Measurements from ENCODE around the gene NPPB. TPM values are rescaled to one million over a fixed set of nuclear protein-coding genes. Genes with fewer than 3 reads are reported as not detected.

NPPB gene
- total and polyA plus RNA-seq, 2 of the 8 experiments (the other 6 are each of a cell fraction or from before 2014, with no cell fraction given): 0.36 to 0.91 TPM

DNA sequence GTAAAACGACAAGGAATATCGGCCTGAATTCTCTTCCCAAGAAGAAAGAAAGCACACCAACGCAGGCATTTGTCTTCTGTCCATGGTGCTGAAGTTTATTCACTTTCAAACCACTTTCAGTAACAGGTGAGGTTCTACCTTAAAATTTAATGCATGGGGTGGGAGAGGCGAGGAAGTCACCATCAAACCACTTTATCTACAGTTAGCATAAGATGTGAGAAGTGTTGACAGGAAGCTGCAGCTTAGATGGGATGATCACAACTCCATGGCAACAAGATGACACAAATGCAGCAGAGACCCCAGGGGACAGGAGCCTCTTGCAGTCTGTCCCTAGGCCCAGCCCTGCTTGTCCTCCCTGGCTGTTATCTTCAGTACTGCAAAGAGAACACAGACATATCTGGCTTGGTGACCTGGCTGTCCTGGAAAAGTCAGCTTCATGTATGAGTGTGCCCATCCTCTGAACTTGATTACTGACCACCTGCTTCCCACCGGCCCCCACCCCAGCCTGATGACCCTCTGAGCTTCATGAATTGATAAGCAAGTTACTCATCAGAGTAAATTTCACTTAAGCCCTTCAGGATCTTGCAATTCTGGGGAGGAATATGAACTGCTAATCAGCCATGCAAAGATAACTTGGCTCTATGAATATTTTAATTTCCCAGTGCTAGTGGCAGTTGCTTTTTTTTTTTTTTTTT lies 13.0 kb downstream of the NPPB start:
- CTCF ChIA-PET (ENCODE audit: partially characterized antibody): interaction anchor here (0.7 to 3.8 kb wide), 9 partner anchors 9 to 624 kb away, joined by 3 to 20 read pairs (median 4); partner anchors contain the start of gene NPPB
- POLR2A ChIA-PET (ENCODE audit: partially characterized antibody): interaction anchor here (0.6 to 6.6 kb wide), 3 partner anchors 47 to 1747 kb away, joined by 3 to 49 read pairs (median 3); no protein-coding TSS in a partner anchor
- DNase-seq (ENCODE audit: low read depth in 1 of 2, low spot score in 2 of 2): no peak

More for the DNA sequence above, 13.0 kb downstream of the NPPB start:
- no peak overlapping the region for H3K9ac ChIP-seq (replicated peaks in 1 of 4; ENCODE audit: extremely low read depth in 1 of 4, low read depth in 3 of 4, low read length in 3 of 4)
- no peak overlapping the region for H2BK12ac ChIP-seq (ENCODE audit: low read depth, low read length)
- H2AK5ac ChIP-seq (ENCODE audit: low read depth, low read length): no peak overlapping the region
- H3K23ac ChIP-seq (ENCODE audit: insufficient read length): no peak overlapping the region
- H3K14ac ChIP-seq (ENCODE audit: insufficient read length): no peak overlapping the region
- H2AFZ ChIP-seq (ENCODE audit: low read length): no peak overlapping the region
- no peak overlapping the region for H3K27ac ChIP-seq (ENCODE audit: low read depth, low read length)
- peaks cover 0 to 4% of the 10 kb centered on the region in 2 experiments for H4K20me1 ChIP-seq (replicated peaks in 1 of 2; ENCODE audit: control insufficient read depth in 1 of 2, insufficient read depth in 2 of 2, low read length in 2 of 2)
- FAIRE-seq: peak; percentile 89
- no peaks in the 10 kb centered on the region for H3K27me3 ChIP-seq (replicated peaks in 1 of 4; ENCODE audit: control insufficient read depth in 3 of 4, extremely low read depth in 1 of 4, insufficient read depth in 3 of 4, low read length in 3 of 4)
- H3K9me3 ChIP-seq (ENCODE audit: insufficient read depth in 2 of 2, low read depth in 1 of 2, low read length in 1 of 2): no peaks in the 10 kb centered on the region
- H2BK5ac ChIP-seq (ENCODE audit: low read depth, low read length): no peak overlapping the region
- no peak overlapping the region for H2BK20ac ChIP-seq (ENCODE audit: low read length)
- no peak overlapping the region for H2BK120ac ChIP-seq (replicated peaks; ENCODE audit: low read depth, low read length)
- H3K79me2 ChIP-seq (ENCODE audit: control insufficient read depth in 1 of 2, insufficient read depth in 2 of 2, low read length in 2 of 2): no peaks in the 10 kb centered on the region
- no peak overlapping the region for H4K91ac ChIP-seq (replicated peaks; ENCODE audit: insufficient read length, low read length)
- no peak overlapping the region for H4K8ac ChIP-seq (ENCODE audit: extremely low read depth, insufficient read depth, low read length)
- no peak overlapping the region for H2BK15ac ChIP-seq (ENCODE audit: low read length)
- no peak overlapping the region for H3K4ac ChIP-seq (replicated peaks; ENCODE audit: insufficient read length, low read depth, low read length)
- WGBS, 2 experiments (ENCODE audit: extremely low coverage in 1 of 2, insufficient coverage in 1 of 2, insufficient read length in 1 of 2, insufficient replicate concordance in 2 of 2, low coverage in 1 of 2, low lambda C conversion rate in 2 of 2, missing lambda C conversion rate in 1 of 2): 94% methylated on average over 5 of the region's 5 CpGs; no CpG with 5 or more reads in 1 of the 2 experiments
- no peak overlapping the region for H3K4me2 ChIP-seq (ENCODE audit: insufficient read depth in 1 of 2, low read depth in 2 of 2, low read length in 2 of 2)
- no peak overlapping the region for H3K4me3 ChIP-seq (ENCODE audit: extremely low read depth in 1 of 4, insufficient read depth in 2 of 4, low read depth in 3 of 4, low read length in 4 of 4)
- TF ChIP-seq, protein P1, sequence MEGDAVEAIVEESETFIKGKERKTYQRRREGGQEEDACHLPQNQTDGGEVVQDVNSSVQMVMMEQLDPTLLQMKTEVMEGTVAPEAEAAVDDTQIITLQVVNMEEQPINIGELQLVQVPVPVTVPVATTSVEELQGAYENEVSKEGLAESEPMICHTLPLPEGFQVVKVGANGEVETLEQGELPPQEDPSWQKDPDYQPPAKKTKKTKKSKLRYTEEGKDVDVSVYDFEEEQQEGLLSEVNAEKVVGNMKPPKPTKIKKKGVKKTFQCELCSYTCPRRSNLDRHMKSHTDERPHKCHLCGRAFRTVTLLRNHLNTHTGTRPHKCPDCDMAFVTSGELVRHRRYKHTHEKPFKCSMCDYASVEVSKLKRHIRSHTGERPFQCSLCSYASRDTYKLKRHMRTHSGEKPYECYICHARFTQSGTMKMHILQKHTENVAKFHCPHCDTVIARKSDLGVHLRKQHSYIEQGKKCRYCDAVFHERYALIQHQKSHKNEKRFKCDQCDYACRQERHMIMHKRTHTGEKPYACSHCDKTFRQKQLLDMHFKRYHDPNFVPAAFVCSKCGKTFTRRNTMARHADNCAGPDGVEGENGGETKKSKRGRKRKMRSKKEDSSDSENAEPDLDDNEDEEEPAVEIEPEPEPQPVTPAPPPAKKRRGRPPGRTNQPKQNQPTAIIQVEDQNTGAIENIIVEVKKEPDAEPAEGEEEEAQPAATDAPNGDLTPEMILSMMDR (IDR thresholded peaks at IDR 0.05; ENCODE audit: control extremely low read depth in 1 of 3, insufficient read depth in 1 of 3, low read depth in 1 of 3, low read length in 3 of 3): peak in 1 of 3 experiments; percentile 18; a peak in 1 of 4 replicates
- TF ChIP-seq SP4 (IDR thresholded peaks at IDR 0.05; ENCODE audit: low read length): no peak
- peak in 1 of 2 experiments; percentile 46; a peak in 1 of 4 replicates for TF ChIP-seq SIN3A (conservative IDR thresholded peaks at IDR 0.05 in 1 of 2, IDR thresholded peaks at IDR 0.05 in 1 of 2; ENCODE audit: low read depth in 1 of 2, low read length in 2 of 2)
- no peak overlapping the region for H4K5ac ChIP-seq (ENCODE audit: insufficient read length, low read depth, low read length)
- no peak overlapping the region for H3K18ac ChIP-seq (ENCODE audit: extremely low read depth, low read length)
- H3K4me1 ChIP-seq (replicated peaks in 1 of 4; ENCODE audit: control insufficient read depth in 3 of 4, insufficient read depth in 4 of 4, low read length in 3 of 4): no peaks in the 10 kb centered on the region
- H3K23me2 ChIP-seq (ENCODE audit: low read depth, low read length): no peaks in the 10 kb centered on the region
- peaks cover 16 to 39% (median 28%) of the 10 kb centered on the region in 4 experiments for H3K36me3 ChIP-seq (ENCODE audit: control insufficient read depth in 2 of 4, insufficient read depth in 4 of 4, low read length in 3 of 4)
- no peaks in the 10 kb centered on the region for H3K79me1 ChIP-seq (ENCODE audit: low read depth, low read length)
- H3K56ac ChIP-seq (replicated peaks; ENCODE audit: insufficient read length, low read depth, low read length): no peak overlapping the region

All from H1 (cell line).